Ishikawa (cell line): ENCODE results near the gene CAMK2A.

Experiments
- CEBPB ChIP-seq: IDR thresholded peaks from 2 replicates; pipeline ENCODE4 v1.6.1; 2012
- CREB1 ChIP-seq: IDR thresholded peaks from 2 replicates; pipeline ENCODE4 v1.6.1; 2012; ENCODE audit warnings: low read depth
- EGR1 ChIP-seq: IDR thresholded peaks from 2 replicates; pipeline ENCODE4 v1.6.1; 2012
- EP300 ChIP-seq: IDR thresholded peaks from 2 replicates; pipeline ENCODE4 v1.6.1; 2012; ENCODE audit warnings: borderline replicate concordance
- FOXM1 ChIP-seq: IDR thresholded peaks from 2 replicates; pipeline ENCODE4 v1.6.1; 2012; ENCODE audit warnings: low read depth, borderline replicate concordance
- MAX ChIP-seq: IDR thresholded peaks from 2 replicates; pipeline ENCODE4 v1.6.1; 2012
- NFIC ChIP-seq: IDR thresholded peaks from 2 replicates; pipeline ENCODE4 v1.6.1; 2012
- RAD21 ChIP-seq: IDR thresholded peaks from 2 replicates; pipeline ENCODE4 v1.6.1; 2012; ENCODE audit warnings: low read depth
- REST ChIP-seq: IDR thresholded peaks from 2 replicates; pipeline ENCODE4 v1.6.1; 2012; ENCODE audit warnings: low read depth, mild to moderate bottlenecking
- TAF1 ChIP-seq: IDR thresholded peaks from 2 replicates; pipeline ENCODE4 v1.6.1; 2012; ENCODE audit warnings: low read depth, mild to moderate bottlenecking
- TCF12 ChIP-seq: IDR thresholded peaks from 2 replicates; pipeline ENCODE4 v1.6.1; 2012; ENCODE audit warnings: low read depth
- TEAD4 ChIP-seq: IDR thresholded peaks from 2 replicates; pipeline ENCODE4 v1.6.1; 2012
- USF1 ChIP-seq: IDR thresholded peaks from 2 replicates; pipeline ENCODE4 v1.6.1; 2012
- YY1 ChIP-seq: IDR thresholded peaks from 2 replicates; pipeline ENCODE4 v1.6.1; 2012; ENCODE audit warnings: low read depth
- ZBTB7A ChIP-seq: IDR thresholded peaks from 2 replicates; pipeline ENCODE4 v1.6.1; 2012; ENCODE audit warnings: low read depth

CAMK2A gene

GRCh38 chr5:150236981-150237754 lies 52.4 kb downstream of the CAMK2A start:
- TF ChIP-seq USF1 (no peak), TCF12 (no peak), EGR1 (no peak), EP300 (no peak), CREB1 (no peak), TEAD4 (no peak), REST (no peak), CEBPB (no peak), RAD21 (no peak), FOXM1 (no peak), YY1 (no peak), TAF1 (no peak), MAX (no peak), ZBTB7A (no peak), NFIC (no peak)

GRCh38 chr5:150236313-150236712 lies 53.3 kb downstream of the CAMK2A start:
- TF ChIP-seq CEBPB (no peak), TEAD4 (no peak), RAD21 (no peak), ZBTB7A (no peak), TAF1 (no peak), MAX (no peak)

GRCh38 chr5:150235500-150235854 lies 54.1 kb downstream of the CAMK2A start:
- no peak for TF ChIP-seq EP300
- TF ChIP-seq USF1, result no peak
- no peak for TF ChIP-seq TCF12
- TF ChIP-seq CREB1, result no peak
- no peak for TF ChIP-seq REST
- TF ChIP-seq FOXM1, result no peak
- no peak for TF ChIP-seq CEBPB
- no peak for TF ChIP-seq MAX

GRCh38 chr5:150234576-150235499 lies 54.7 kb downstream of the CAMK2A start:
- TF ChIP-seq FOXM1 (no peak), EGR1 (no peak), CEBPB (no peak), REST (no peak), TAF1 (no peak), USF1 (no peak), YY1 (no peak), ZBTB7A (no peak), MAX (no peak), EP300 (no peak), RAD21 (no peak), TCF12 (no peak), TEAD4 (no peak), NFIC (no peak), CREB1 (no peak)
